GM12874 (cell line): ENCODE results near the gene CERS6.

ENCODE experiments used
- CTCF ChIP-seq: IDR thresholded peaks from 2 replicates; pipeline ENCODE4 v1.5.1; 2011; ENCODE audit warnings: low read depth, mild to moderate bottlenecking, control low read depth, low read length, moderate library complexity; ENCODE audit not compliant: insufficient read depth

The CERS6 gene

GRCh38 chr2:168718622-168719021 lies 262.6 kb downstream of the CERS6 start:
- no peak for TF ChIP-seq CTCF

GRCh38 chr2:168719446-168719845 lies 263.4 kb downstream of the CERS6 start:
- TF ChIP-seq CTCF = no peak

GRCh38 chr2:168722592-168722991 lies 266.5 kb downstream of the CERS6 start:
- no peak for TF ChIP-seq CTCF

GRCh38 chr2:168723275-168723899 lies 267.3 kb downstream of the CERS6 start:
- TF ChIP-seq CTCF = no peak

GRCh38 chr2:168726375-168726774 lies 270.3 kb downstream of the CERS6 start:
- no peak for TF ChIP-seq CTCF

GRCh38 chr2:168727904-168728470 lies 271.9 kb downstream of the CERS6 start:
- TF ChIP-seq CTCF = no peak

- no peak for TF ChIP-seq CTCF
These were observed 273.4 kb downstream of the CERS6 start for GRCh38 chr2:168729455-168729854.

GRCh38 chr2:168730344-168730743 lies 274.3 kb downstream of the CERS6 start:
- TF ChIP-seq CTCF = no peak
